ENCODE results near the gene MEAK7. TPM values are rescaled to one million over a fixed set of nuclear protein-coding genes. Genes with fewer than 3 reads are reported as not detected.

The MEAK7 gene
- total and polyA plus RNA-seq, 3 donors from 2014 or later, result 11.2 to 20.0 (median 14.3) TPM

DNA sequence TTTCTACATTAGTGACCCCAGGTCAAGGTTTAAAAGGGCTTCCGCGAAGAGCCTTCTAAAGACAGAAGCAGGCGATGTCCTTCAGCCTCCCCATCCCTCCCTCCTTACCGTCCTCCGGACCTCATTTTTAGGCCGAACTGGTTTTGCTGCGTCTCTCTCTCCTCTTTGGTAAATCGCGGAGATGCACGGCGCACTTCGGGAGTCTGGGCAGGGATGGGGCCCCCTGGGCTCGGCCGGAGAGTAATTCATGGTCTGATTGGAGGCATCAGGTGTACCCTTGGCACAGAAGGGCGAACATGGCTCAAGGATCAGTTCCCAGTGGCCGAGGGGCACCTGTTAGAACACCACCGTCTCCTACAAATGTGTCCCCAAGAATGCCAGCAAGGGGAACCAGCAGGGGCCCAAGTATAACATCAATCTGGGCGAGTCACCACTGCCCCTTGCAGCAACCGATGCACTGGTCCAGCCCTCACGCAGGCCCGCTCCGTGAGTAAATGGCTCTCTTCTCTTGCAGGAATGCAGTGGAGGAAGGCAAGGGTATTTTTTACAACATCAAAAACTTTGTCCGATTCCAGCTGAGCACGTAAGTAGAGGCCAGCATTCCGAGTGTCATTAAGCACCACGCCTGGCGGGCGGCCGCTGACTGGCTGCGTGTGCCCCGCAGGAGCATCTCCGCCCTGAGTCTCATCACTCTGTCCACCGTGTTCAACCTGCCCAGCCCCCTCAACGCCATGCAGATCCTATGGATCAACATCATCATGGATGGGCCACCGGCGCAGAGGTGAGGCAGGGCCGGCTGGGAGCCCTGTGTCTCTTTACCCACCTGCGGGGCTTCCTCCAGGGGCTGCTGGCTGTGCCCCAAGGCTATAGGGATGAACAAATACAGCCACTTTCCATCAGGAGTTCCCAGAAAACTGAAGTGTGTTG is 45.6 kb downstream of the MEAK7 start:
- intact Hi-C loops (cut with DNase I; ENCODE audit: low total_unique reads), result no loop called here
- no peaks in the 10 kb centered on the region for H3K4me1 ChIP-seq
- H3K4me3 ChIP-seq, result no peak overlapping the region
- no peaks in the 10 kb centered on the region for H3K9me3 ChIP-seq
- no peaks in the 10 kb centered on the region for H3K36me3 ChIP-seq (ENCODE audit: low read depth, missing control alignments)
- no peak for DNase-seq
- WGBS, 2 donors, result 91 to 95% methylated on average over 32 to 38 of the region's 38 CpGs
- TF ChIP-seq, protein P1, sequence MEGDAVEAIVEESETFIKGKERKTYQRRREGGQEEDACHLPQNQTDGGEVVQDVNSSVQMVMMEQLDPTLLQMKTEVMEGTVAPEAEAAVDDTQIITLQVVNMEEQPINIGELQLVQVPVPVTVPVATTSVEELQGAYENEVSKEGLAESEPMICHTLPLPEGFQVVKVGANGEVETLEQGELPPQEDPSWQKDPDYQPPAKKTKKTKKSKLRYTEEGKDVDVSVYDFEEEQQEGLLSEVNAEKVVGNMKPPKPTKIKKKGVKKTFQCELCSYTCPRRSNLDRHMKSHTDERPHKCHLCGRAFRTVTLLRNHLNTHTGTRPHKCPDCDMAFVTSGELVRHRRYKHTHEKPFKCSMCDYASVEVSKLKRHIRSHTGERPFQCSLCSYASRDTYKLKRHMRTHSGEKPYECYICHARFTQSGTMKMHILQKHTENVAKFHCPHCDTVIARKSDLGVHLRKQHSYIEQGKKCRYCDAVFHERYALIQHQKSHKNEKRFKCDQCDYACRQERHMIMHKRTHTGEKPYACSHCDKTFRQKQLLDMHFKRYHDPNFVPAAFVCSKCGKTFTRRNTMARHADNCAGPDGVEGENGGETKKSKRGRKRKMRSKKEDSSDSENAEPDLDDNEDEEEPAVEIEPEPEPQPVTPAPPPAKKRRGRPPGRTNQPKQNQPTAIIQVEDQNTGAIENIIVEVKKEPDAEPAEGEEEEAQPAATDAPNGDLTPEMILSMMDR (IDR thresholded peaks at IDR 0.05), result no peak
- TF ChIP-seq POLR2A (IDR thresholded peaks at IDR 0.05), result no peak
- no peaks in the 10 kb centered on the region for H3K27me3 ChIP-seq
- H3K27ac ChIP-seq, result no peak overlapping the region

DNA sequence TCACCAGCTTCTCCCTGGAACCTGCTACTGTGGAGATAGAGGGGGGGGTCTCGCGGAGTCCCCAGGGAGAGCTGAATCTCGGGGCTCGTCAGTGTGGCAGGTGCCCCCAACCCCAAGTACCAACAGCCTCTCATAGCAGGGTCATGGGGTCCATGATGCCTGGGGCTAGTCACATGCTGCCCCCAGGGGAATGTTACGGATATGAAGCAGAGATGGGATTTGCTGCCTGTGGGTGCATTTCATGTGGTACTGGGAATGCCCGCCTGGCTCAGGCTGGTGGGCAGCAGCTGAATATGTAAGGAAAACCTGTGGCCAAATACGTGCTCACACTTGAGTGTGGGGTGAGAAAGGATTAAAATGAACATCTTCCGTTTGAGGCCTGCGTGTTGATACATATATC is 49.4 kb downstream of the MEAK7 start:
- DNase-seq, result no peak
- no peaks in the 10 kb centered on the region for H3K36me3 ChIP-seq (ENCODE audit: low read depth, missing control alignments)
- no peak overlapping the region for H3K4me3 ChIP-seq
- intact Hi-C loops (cut with DNase I; ENCODE audit: low total_unique reads), result no loop called here
- 91 to 95% methylated on average over 8 to 9 of the region's 9 CpGs for WGBS, 2 donors
- no peaks in the 10 kb centered on the region for H3K9me3 ChIP-seq
- H3K27me3 ChIP-seq, result no peaks in the 10 kb centered on the region
- H3K4me1 ChIP-seq, result no peaks in the 10 kb centered on the region
- no peak for TF ChIP-seq POLR2A (IDR thresholded peaks at IDR 0.05)
- TF ChIP-seq, protein P1 (IDR thresholded peaks at IDR 0.05), result no peak
- no peak overlapping the region for H3K27ac ChIP-seq

Other genes with a start within 250 kb of the MEAK7 start
- 10 to 100 TPM; 18.9 to 23.5 TPM for gene WFDC1, start 209.8 kb downstream of the MEAK7 start, total RNA-seq
- gene WFDC1, start 209.8 kb downstream of the MEAK7 start, polyA plus RNA-seq (ENCODE audit: insufficient read depth, low read depth, low replicate concordance), result 16.4 TPM
- gene ATP2C2, start 136.1 kb downstream of the MEAK7 start, total RNA-seq, result 1 to 10 TPM; 1.1 to 3.0 TPM
- gene ATP2C2, start 136.1 kb downstream of the MEAK7 start, polyA plus RNA-seq (ENCODE audit: insufficient read depth, low read depth, low replicate concordance), result 5.8 TPM
- 100 to 1,000 TPM in 1 of 2 donors, 10 to 100 TPM in 1; 61.9 to 124 TPM for gene COTL1, start 113.4 kb upstream of the MEAK7 start, total RNA-seq
- gene COTL1, start 113.4 kb upstream of the MEAK7 start, polyA plus RNA-seq (ENCODE audit: insufficient read depth, low read depth, low replicate concordance), result 56.9 TPM
- 100 to 1,000 TPM; 113 to 129 TPM for gene KLHL36, start 143.9 kb upstream of the MEAK7 start, total RNA-seq
- 75.1 TPM for gene KLHL36, start 143.9 kb upstream of the MEAK7 start, polyA plus RNA-seq (ENCODE audit: insufficient read depth, low read depth, low replicate concordance)
- 100 to 1,000 TPM; 101 to 108 TPM for gene USP10, start 195.3 kb upstream of the MEAK7 start, total RNA-seq
- gene USP10, start 195.3 kb upstream of the MEAK7 start, polyA plus RNA-seq (ENCODE audit: insufficient read depth, low read depth, low replicate concordance), result 53.6 TPM

All from testis (tissue), 3 donors.